SU-DHL-6 (cell line): ENCODE data around the gene SDK2.

Experiments
- EZH2phosphoT487 ChIP-seq: fragments of 200-600 bp; sonication (generic), shearing (Covaris generic); conservative IDR thresholded peaks from 2 replicates; pipeline ENCODE4 v1.6.1; 2018; ENCODE audit warnings: mild to moderate bottlenecking, antibody characterized with exemption, low read length, moderate library complexity, mixed read lengths
- TF ChIP-seq, protein P1 (sequence below): fragments of 200-600 bp; sonication (generic); IDR thresholded peaks from one replicate; pipeline ENCODE4 v1.5.1; 2017; ENCODE audit warnings: antibody characterized with exemption, mild to moderate bottlenecking, low read length, moderate library complexity; ENCODE audit not compliant: insufficient read depth, poor library complexity, severe bottlenecking

DNA sequence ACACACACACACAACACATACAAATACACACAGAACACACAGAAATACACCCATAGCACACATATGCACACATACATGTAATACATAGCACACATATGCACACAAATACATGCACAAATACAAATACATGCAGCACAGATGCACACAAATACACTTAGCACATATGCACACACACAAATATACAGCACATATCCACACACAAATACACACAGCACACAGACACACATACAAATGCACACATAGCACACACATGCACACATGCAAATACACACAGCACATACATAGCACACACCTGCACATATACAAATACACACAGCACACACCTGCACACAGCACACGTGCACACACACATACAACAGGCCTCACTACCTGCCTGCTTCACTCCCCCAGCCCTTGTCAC lies 49.6 kb downstream of the SDK2 start:
- TF ChIP-seq, protein P1, sequence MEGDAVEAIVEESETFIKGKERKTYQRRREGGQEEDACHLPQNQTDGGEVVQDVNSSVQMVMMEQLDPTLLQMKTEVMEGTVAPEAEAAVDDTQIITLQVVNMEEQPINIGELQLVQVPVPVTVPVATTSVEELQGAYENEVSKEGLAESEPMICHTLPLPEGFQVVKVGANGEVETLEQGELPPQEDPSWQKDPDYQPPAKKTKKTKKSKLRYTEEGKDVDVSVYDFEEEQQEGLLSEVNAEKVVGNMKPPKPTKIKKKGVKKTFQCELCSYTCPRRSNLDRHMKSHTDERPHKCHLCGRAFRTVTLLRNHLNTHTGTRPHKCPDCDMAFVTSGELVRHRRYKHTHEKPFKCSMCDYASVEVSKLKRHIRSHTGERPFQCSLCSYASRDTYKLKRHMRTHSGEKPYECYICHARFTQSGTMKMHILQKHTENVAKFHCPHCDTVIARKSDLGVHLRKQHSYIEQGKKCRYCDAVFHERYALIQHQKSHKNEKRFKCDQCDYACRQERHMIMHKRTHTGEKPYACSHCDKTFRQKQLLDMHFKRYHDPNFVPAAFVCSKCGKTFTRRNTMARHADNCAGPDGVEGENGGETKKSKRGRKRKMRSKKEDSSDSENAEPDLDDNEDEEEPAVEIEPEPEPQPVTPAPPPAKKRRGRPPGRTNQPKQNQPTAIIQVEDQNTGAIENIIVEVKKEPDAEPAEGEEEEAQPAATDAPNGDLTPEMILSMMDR, result no peak
- no peak for TF ChIP-seq EZH2phosphoT487
